Superior temporal gyrus (tissue), 1 donor: Measurements from ENCODE around the gene PRIMA1.

ENCODE experiments used
- DNase-seq: peaks from one replicate; pipeline ENCODE4 v3.0.0-alpha.2; 2016; ENCODE audit errors: extremely low spot score

PRIMA1 gene

GRCh38 chr14:93676416-93676958 lies 111.8 kb downstream of the PRIMA1 start:
- DNase-seq = no peak

DNA sequence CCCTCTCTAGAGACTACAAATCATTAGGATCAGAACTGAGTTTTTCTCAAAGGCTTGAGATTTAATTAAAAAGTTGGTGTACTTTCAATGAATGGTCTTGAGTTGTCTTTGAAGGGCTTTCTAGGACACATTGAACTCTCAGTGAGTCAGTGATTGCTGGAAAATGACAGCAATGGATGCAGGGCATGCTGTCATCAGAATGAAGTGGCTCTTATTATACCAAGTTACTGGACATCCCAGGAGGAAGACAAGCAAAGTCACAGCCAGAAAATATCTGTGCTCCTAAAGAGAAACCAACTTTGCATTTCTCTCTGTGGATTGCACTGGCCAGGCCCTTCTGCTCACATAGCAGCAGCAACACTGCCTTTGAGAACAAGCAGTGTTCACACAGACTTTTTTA lies 112.6 kb downstream of the PRIMA1 start:
- DNase-seq = no peak

- no peak for DNase-seq
Measured at GRCh38 chr14:93674343-93674742, 113.9 kb downstream of the PRIMA1 start.

- DNase-seq = no peak
Measured at GRCh38 chr14:93669632-93670031, 118.7 kb downstream of the PRIMA1 start.
